ENCODE data around the gene FOXB1. TPM values are rescaled to one million over a fixed set of nuclear protein-coding genes. Genes with fewer than 3 reads are reported as not detected.

Gene FOXB1
- total RNA-seq, 1 experiment from 2014 or later: 0.64 TPM

DNA sequence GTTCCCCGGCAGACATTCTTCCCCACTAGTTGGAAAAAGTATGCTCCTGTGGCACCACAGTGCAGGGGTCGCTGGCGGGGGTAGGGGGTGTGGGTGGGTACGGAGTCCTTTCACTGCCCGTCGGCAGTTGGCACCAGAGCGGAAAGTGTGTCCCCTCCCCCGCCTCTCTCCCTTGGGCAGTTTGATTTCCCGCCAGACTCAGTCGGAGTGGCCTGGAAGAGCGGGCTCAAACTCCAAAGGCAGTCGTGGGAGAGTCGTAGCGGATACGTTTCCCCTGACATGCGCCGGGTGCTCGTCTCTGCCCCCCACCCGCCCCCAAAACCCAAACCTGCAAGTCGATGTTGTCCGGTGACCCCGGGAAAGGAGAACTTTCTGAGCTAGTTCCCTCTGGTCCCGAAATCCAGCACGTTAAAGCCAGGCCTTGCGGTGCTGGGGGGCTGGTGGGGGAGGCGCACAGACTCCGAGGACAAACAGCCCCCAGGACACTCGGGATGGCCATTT is 4.4 kb upstream of the FOXB1 start:
- Histone ChIP-seq H3K36me3 (ENCODE audit: control insufficient read depth, insufficient read depth, low read length) (no peaks in the 10 kb centered on the region), H3K4me1 (ENCODE audit: control insufficient read depth, insufficient read depth, low read length) (peaks cover 16% of the 10 kb centered on the region), H3K27me3 (ENCODE audit: control insufficient read depth, insufficient read depth, low read length) (peaks cover 71% of the 10 kb centered on the region), H3K4me3 (ENCODE audit: low read depth in 2 of 2, low read length in 2 of 2) (no peak overlapping the region), H3K27ac (ENCODE audit: low read length) (no peak overlapping the region), H3K9me3 (ENCODE audit: control insufficient read depth, insufficient read depth, low read depth, low read length) (no peaks in the 10 kb centered on the region)
- intact Hi-C loops (cut with micrococcal nuclease; ENCODE audit: unreplicated experiment): loop anchor here (10.0 kb wide), 3 partner anchors 115 to 325 kb away; no protein-coding TSS in a partner anchor
- ATAC-seq: no peak
- POLR2A ChIA-PET: no interaction called here
- in situ Hi-C loops (cut with HindIII; ENCODE audit: low pct_unique_long_range_greater_than_20kb, low sequenced_read_pairs): no loop called here
- no peak for DNase-seq (ENCODE audit: low read depth, low spot score)
- BruUV-seq (replicated peaks): no TSS peak
- CTCF ChIA-PET: no interaction called here
- TF ChIP-seq SIN3A (IDR thresholded peaks at IDR 0.05; ENCODE audit: borderline replicate concordance, insufficient read depth, low read depth, low read length) (no peak), POLR2AphosphoS5 (IDR thresholded peaks at IDR 0.05; ENCODE audit: low read depth, low read length) (no peak), TCF7L2 (IDR thresholded peaks at IDR 0.05; ENCODE audit: low read depth, low read length) (no peak), REST (IDR thresholded peaks at IDR 0.05; ENCODE audit: insufficient read depth in 1 of 2, low read depth in 2 of 2, low read length in 1 of 2) (no peak), CTCF (IDR thresholded peaks at IDR 0.05) (no peak)

DNA sequence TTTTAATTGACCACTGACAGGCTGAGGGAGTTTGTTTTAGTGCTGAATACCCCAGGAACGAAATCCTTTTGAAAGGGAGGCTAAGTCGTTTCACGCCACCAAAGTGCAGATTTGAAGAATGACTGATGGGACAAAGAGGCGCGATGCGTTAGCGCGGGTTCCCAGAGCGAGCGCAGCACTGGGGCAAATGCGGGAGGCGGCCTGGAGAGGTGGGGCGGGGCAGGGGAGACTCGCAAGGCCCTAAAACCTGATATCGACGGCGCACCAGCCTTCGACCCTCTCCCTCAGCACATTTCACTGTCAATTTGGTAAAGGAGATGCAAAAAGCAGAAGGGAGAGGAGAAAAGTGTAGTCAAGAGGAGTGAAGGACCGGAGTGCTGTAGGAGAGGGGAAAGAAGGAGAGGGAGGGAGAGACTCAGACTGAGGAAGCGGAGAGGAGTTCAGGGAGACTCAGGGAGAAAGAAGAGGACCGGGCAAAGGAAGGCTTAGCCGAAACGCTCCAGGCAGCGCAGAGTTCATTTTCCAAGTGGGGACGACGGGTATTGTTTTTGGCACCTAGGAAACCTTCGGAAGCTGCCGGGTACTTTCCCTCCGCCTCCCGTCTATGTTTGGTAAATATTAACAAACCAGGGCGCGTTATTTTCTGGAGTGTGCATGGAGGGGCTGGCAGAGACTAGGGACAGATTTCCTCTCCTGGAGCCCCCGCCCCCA is 3.8 kb upstream of the FOXB1 start:
- H3K36me3 ChIP-seq (ENCODE audit: control insufficient read depth, insufficient read depth, low read length): no peaks in the 10 kb centered on the region
- H3K9me3 ChIP-seq (ENCODE audit: control insufficient read depth, insufficient read depth, low read depth, low read length): no peaks in the 10 kb centered on the region
- no TSS peak for BruUV-seq (replicated peaks)
- ATAC-seq (0 out of 2 replicates have a peak, but pooled peaks have one; percentile 23), DNase-seq (ENCODE audit: low read depth, low spot score) (no peak)
- in situ Hi-C loops (cut with HindIII; ENCODE audit: low pct_unique_long_range_greater_than_20kb, low sequenced_read_pairs) (no loop called here), intact Hi-C loops (cut with micrococcal nuclease; ENCODE audit: unreplicated experiment) (loop anchor here (10.0 kb wide), 1 partner anchor 115 kb away; no protein-coding TSS in a partner anchor)
- POLR2A ChIA-PET: no interaction called here
- H3K4me1 ChIP-seq (ENCODE audit: control insufficient read depth, insufficient read depth, low read length): peaks cover 16% of the 10 kb centered on the region
- TF ChIP-seq TCF7L2 (IDR thresholded peaks at IDR 0.05; ENCODE audit: low read depth, low read length) (no peak), POLR2AphosphoS5 (IDR thresholded peaks at IDR 0.05; ENCODE audit: low read depth, low read length) (no peak), SIN3A (IDR thresholded peaks at IDR 0.05; ENCODE audit: borderline replicate concordance, insufficient read depth, low read depth, low read length) (no peak), CTCF (IDR thresholded peaks at IDR 0.05) (no peak), REST (IDR thresholded peaks at IDR 0.05; ENCODE audit: insufficient read depth in 1 of 2, low read depth in 2 of 2, low read length in 1 of 2) (no peak)
- H3K27me3 ChIP-seq (ENCODE audit: control insufficient read depth, insufficient read depth, low read length): peaks cover 69% of the 10 kb centered on the region
- H3K27ac ChIP-seq (ENCODE audit: low read length): no peak overlapping the region
- peak overlapping the region in 1 of 2 experiments; percentile 22; a peak in 2 of 4 replicates for H3K4me3 ChIP-seq (ENCODE audit: low read depth in 2 of 2, low read length in 2 of 2)
- CTCF ChIA-PET: no interaction called here

Measured in Panc1 (cell line).